GM21360 (cell line): ENCODE measurements around the gene STARD9.
"Not testable (repeated sequence)": the region's sequence is repeated elsewhere in the genome, so short reads cannot be mapped to it uniquely, and the experiment has no call there.

ENCODE experiments used
- ATAC-seq: cut with Tn5 transposase; IDR thresholded peaks from one replicate; pipeline ENCODE4 v1.9.1; 2021; ENCODE audit warnings: mild to moderate bottlenecking, moderate library complexity; ENCODE audit not compliant: unreplicated experiment

Gene STARD9

DNA sequence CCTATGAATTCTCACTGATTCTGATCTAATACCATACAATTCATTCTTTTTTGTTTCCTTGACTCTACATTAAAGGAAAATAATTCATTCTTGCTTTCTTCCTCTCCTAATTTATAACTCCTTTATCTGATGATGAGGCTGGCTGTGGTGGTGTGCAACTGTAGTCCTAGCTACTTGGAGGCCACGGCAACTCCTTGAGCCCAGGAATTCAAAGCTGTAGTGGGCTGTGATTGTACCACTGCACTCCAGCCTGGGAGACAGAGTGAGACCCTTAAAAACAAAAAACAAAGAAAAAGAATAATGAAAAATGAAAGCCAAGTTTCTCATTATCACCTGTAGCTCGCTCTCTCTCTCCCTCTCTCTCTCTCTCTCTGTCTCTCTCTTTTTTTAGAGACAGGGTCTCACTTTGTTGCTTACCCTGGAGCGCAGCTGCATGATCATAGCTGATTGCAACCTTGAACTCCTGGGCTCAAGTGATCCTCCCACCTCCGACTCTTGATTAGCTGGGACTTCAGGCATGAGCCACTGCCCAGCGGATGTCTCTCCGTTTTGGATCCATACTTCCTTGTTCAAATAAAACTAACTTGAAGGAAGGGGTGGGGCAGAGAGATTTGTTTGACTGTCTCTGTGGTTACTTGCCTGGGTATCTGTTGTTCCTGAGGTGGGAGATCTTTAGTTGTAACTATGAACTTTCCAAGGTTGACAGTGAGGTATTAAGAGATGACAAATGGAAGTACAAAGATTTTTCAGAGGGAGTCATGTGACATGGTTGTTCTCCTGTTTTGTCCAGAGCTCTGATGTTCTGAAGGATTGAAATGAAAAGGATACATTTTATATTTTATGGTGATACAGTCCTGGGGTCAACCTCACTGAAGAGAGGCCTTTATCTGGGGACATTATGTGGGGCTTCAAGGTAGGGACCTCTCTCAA is 46.9 kb downstream of the STARD9 start:
- no peak for ATAC-seq

DNA sequence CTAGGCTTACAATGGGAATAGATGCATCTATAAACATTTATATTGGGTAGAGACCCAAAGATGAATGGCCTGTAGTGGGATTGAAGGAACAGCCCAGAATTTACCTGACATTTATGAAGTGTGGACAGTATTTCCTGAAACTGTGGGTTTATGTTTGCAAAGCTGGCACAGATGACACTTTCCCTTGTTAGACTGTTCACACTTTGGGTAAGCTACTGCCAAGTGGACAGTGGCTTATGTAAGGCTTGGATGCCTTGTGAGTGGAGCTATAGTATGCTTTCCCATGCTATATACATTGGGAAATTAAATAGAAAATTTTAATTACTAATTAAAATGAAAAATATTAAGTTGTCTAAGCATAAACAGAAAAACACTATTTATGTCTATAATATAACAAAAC is 48.5 kb downstream of the STARD9 start:
- no peak for ATAC-seq

- no peak for ATAC-seq
Observed at GRCh38 chr15:42627485-42627884, 52.1 kb downstream of the STARD9 start.

GRCh38 chr15:42628761-42629160 is 53.4 kb downstream of the STARD9 start:
- no peak for ATAC-seq

- no peak for ATAC-seq
Observed at GRCh38 chr15:42632105-42632675, 56.8 kb downstream of the STARD9 start.

- ATAC-seq, result no peak
Observed at GRCh38 chr15:42640109-42640508, 64.7 kb downstream of the STARD9 start.

- ATAC-seq, result no peak
Observed at GRCh38 chr15:42650208-42651066, 75.0 kb downstream of the STARD9 start.

DNA sequence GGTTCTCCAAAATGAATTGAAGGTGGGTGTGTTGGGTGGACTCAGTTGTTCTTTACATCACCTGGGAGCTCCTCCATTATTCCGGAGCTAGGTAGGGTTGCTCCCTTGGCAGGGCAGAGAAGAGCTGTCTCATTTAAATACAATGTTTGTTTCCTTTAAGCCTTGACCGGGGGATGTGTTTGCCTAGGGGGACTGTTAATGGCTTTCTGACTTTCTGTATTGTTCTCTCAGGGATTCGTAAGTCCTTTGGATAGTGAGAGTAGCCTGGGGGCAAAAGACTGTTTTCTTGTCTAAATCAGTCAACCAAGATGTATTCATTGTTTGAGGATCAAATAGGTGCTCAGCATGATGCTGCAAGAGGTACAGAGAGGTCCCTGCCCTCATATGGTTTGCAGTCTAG is 90.4 kb downstream of the STARD9 start:
- ATAC-seq, result no peak

GRCh38 chr15:42667855-42668254 is 92.4 kb downstream of the STARD9 start:
- ATAC-seq, result no peak

GRCh38 chr15:42670451-42670850 is 95.0 kb downstream of the STARD9 start:
- no peak for ATAC-seq

GRCh38 chr15:42672444-42672843 is 97.0 kb downstream of the STARD9 start:
- ATAC-seq, result no peak

DNA sequence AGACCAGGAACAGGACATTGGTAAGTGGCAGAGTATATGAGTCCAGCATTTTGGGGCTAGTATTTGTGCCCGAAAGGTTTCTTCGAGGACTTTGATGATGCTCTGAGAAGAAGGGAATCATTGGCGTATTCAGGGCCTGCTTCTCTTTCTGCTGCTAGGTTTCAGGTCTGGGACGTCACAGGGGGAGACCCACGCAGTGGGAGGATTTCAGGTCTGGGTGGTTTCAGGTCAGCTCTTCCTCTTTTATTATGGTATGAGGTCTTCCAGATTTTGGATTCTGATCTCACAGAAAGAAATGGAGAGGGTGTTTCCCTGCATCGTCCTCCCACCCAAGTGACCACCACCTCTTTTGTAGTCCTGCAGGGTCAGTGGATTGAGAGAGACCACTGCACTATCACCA is 99.1 kb downstream of the STARD9 start:
- no peak for ATAC-seq

- no peak for ATAC-seq
Observed at GRCh38 chr15:42675021-42675420, 99.6 kb downstream of the STARD9 start.

DNA sequence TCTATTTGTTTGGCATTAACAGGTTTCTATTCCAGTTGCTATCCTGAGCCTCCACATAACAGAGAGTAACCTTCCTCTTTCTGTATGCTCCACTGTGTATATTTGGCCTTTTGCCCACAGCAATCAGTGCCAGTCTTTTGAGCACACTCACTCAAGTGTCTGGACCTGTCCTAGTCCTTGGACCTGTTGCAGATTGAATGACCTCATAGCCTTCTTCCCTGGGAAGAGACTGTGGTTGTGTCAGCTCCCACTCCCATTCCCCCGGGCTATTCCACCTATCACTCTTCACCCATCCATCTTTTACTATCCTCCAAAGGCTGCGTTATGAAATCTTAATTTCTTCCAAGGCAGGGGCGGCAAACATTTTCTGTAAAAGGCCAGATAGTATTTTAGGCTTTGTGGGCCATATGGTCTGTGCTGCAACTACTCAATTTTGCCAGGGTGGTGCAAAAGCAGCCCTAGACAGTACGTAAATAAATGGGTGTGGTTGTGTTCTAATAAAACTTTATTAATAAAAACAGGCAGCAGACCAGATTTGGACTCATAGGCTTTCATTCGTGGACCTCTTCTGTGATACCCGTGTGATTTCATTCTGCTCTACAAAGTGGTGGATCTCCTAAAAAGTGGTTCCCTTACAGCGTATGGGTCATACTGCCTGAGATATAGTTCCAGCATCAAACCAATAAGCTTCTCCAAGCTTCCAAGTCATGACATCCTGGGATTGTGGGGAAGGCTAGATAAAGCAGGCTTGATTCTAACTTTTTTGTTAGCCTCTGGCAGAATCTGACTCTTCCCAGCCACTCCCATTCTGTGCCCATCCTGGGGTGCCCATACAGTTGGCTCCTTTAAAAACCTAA is 104.1 kb downstream of the STARD9 start:
- ATAC-seq, result no peak

GRCh38 chr15:42680142-42680482 is 104.7 kb downstream of the STARD9 start:
- not testable (repeated sequence) for ATAC-seq

- ATAC-seq, result no peak
Observed at GRCh38 chr15:42681119-42681518, 105.7 kb downstream of the STARD9 start.

- ATAC-seq, result no peak
Observed at GRCh38 chr15:42686281-42686680, 110.9 kb downstream of the STARD9 start.

GRCh38 chr15:42687740-42688139 is 112.3 kb downstream of the STARD9 start:
- no peak for ATAC-seq

GRCh38 chr15:42688301-42688700 is 112.9 kb downstream of the STARD9 start:
- ATAC-seq, result no peak

GRCh38 chr15:42691308-42691707 is 115.9 kb downstream of the STARD9 start:
- no peak for ATAC-seq

GRCh38 chr15:42691770-42692169 is 116.4 kb downstream of the STARD9 start:
- ATAC-seq, result no peak
